Keratinocyte (primary cell): ENCODE results near the gene NPS. TPM values are rescaled to one million over a fixed set of nuclear protein-coding genes. Genes with fewer than 3 reads are reported as not detected.

ENCODE experiments used
- DNase-seq: peaks from one replicate; pipeline ENCODE4 v3.0.0-alpha.2; 2011; ENCODE audit warnings: low read depth, missing footprints, low spot score
- FAIRE-seq: peaks from 2 replicates; lab custom pipeline; 2011; peaks lifted over from hg19 to GRCh38; lab: Jason Lieb, UNC
- H2AFZ ChIP-seq: 2 replicates; pipeline ENCODE4 v1.6.0; 2012; ENCODE audit warnings: low read length, control low read depth, inconsistent platforms; ENCODE audit not compliant: control insufficient read depth
- H3K27ac ChIP-seq: 2 replicates; pipeline ENCODE4 v1.5.1; 2011; ENCODE audit warnings: low read length; ENCODE audit not compliant: control insufficient read depth, insufficient read depth
- H3K27me3 ChIP-seq: 3 replicates; pipeline ENCODE4 v1.6.0; 2011; ENCODE audit warnings: low read length; ENCODE audit not compliant: control insufficient read depth, insufficient read depth; ENCODE audit errors: extremely low read depth
- H3K36me3 ChIP-seq, 2 experiments: 2 replicates in 1 of 2; 3 replicates in 1 of 2; pipeline ENCODE4 v1.5.1; 2011; ENCODE audit warnings: low read length in 2 of 2, mild to moderate bottlenecking in 1 of 2; ENCODE audit not compliant: control insufficient read depth in 2 of 2, insufficient read depth in 2 of 2; ENCODE audit errors: extremely low read depth in 1 of 2
- H3K4me1 ChIP-seq: 3 replicates; pipeline ENCODE4 v1.5.1; 2011; ENCODE audit warnings: low read length; ENCODE audit not compliant: control insufficient read depth, insufficient read depth; ENCODE audit errors: extremely low read depth
- H3K4me2 ChIP-seq: 3 replicates; pipeline ENCODE4 v1.6.0; 2011; ENCODE audit warnings: low read depth, low read length; ENCODE audit not compliant: control insufficient read depth, insufficient read depth; ENCODE audit errors: extremely low read depth
- H3K4me3 ChIP-seq, 3 experiments: fragments of 200-600 bp in 1 of 3; sonication (generic) in 1 of 3; 2 replicates in 2 of 3; 3 replicates in 1 of 3; pipeline ENCODE4 v1.5.1; 2011 to 2016; ENCODE audit warnings: low read length in 3 of 3, mild to moderate bottlenecking in 3 of 3, control low read depth in 2 of 3, inconsistent platforms in 1 of 3, low read depth in 1 of 3, mixed read lengths in 1 of 3, mixed run types in 1 of 3, moderate library complexity in 1 of 3; ENCODE audit not compliant: control insufficient read depth in 2 of 3, insufficient read depth in 2 of 3; ENCODE audit errors: extremely low read depth in 1 of 3
- H3K79me2 ChIP-seq: 2 replicates; pipeline ENCODE4 v1.6.0; 2012; ENCODE audit warnings: low read length; ENCODE audit not compliant: control insufficient read depth, insufficient read depth
- H3K9ac ChIP-seq: 3 replicates; pipeline ENCODE4 v1.6.0; 2011; ENCODE audit warnings: low read length; ENCODE audit not compliant: control insufficient read depth, insufficient read depth; ENCODE audit errors: extremely low read depth
- H3K9me1 ChIP-seq: 3 replicates; pipeline ENCODE4 v1.6.0; 2011; ENCODE audit warnings: low read length; ENCODE audit not compliant: control insufficient read depth, insufficient read depth; ENCODE audit errors: extremely low read depth
- H3K9me3 ChIP-seq: 2 replicates; pipeline ENCODE4 v1.5.1; 2012; ENCODE audit warnings: low read depth, low read length; ENCODE audit not compliant: control insufficient read depth
- H4K20me1 ChIP-seq: 3 replicates; pipeline ENCODE4 v1.6.0; 2011; ENCODE audit warnings: low read length; ENCODE audit not compliant: control insufficient read depth, insufficient read depth; ENCODE audit errors: extremely low read depth
- CTCF ChIP-seq, 3 experiments: IDR thresholded peaks in 1 of 3; conservative IDR thresholded peaks in 1 of 3; optimal IDR thresholded peaks in 1 of 3; 2 replicates in 2 of 3; 3 replicates in 1 of 3; pipeline versions ENCODE3 to v1.5.1; 2011; ENCODE audit warnings: low read length in 3 of 3, mild to moderate bottlenecking in 3 of 3, moderate library complexity in 2 of 3, control low read depth in 1 of 3, inconsistent platforms in 1 of 3; ENCODE audit not compliant: insufficient read depth in 2 of 3; ENCODE audit errors: extremely low read depth in 1 of 3
- EZH2 ChIP-seq: IDR thresholded peaks from one replicate; pipeline ENCODE4 v1.6.1; 2012; ENCODE audit warnings: inconsistent platforms, mild to moderate bottlenecking, low read length, moderate library complexity
- dilution Hi-C: fragments of 300-500 bp; cut with MboI; formaldehyde crosslinking; loops from one replicate; pipeline ENCODE4 v1.7.0; 2020; ENCODE audit warnings: low sequenced_read_pairs; ENCODE audit not compliant: extremely low pct_ligation_motif_present
- polyA plus RNA-seq, 5 experiments: library from polyadenylated mRNA; depleted of rRNA in 3 of 5; stranded (reverse) in 3 of 5; stranded (forward) in 1 of 5; unstranded in 1 of 5; fragments of >200 nt; gene quantifications; 1 replicate in 1 of 5; 2 replicates in 3 of 5; 3 replicates in 1 of 5; pipeline versions ENCODE4 v1.2.1 to v1.2.3, GENCODE V29; 2011 to 2012; ENCODE audit warnings: missing spikeins in 2 of 5, low read depth in 1 of 5, low replicate concordance in 1 of 5

NPS gene
- polyA plus RNA-seq, 1 donor (not counting 4 experiments of a cell fraction or from before 2014, with no cell fraction given): not detected

DNA sequence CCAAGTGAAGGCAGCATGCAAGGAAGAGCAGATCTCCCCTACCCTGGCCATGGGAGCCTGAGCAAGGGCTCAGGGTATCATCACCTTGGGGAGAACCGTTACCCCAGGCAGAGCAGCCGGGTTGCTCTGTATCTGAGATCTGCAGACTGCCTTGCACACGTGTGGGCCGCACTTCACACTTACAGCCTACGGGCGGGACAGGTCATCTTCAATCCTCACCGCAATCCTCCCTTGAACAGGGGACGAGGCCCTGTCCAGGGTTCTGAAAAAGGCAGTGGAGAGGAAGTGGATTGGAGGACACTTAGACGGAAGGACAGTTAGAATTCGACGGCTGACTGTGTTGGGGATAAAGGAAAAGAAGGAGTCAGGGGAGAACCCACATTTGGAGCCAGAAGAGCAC lies 51.4 kb downstream of the NPS start:
- Histone ChIP-seq H3K9me3 (no peaks in the 10 kb centered on the region), H3K4me3 (no peak overlapping the region), H3K79me2 (no peaks in the 10 kb centered on the region), H3K27ac (no peak overlapping the region), H3K9ac (no peak overlapping the region), H3K36me3 (no peaks in the 10 kb centered on the region), H3K27me3 (no peaks in the 10 kb centered on the region), H3K9me1 (no peaks in the 10 kb centered on the region), H3K4me2 (no peak overlapping the region), H2AFZ (no peak overlapping the region), H4K20me1 (no peaks in the 10 kb centered on the region), H3K4me1 (no peaks in the 10 kb centered on the region)
- DNase-seq (no peak), FAIRE-seq (no peak)
- dilution Hi-C loops: no loop called here
- TF ChIP-seq CTCF (optimal IDR thresholded peaks at IDR 0.05 in 1 of 3, IDR thresholded peaks at IDR 0.05 in 1 of 3, conservative IDR thresholded peaks at IDR 0.05 in 1 of 3; ENCODE audit: extremely low read depth in 1 of 3, insufficient read depth in 2 of 3, low read length in 3 of 3): no peak
- TF ChIP-seq EZH2: no peak

Other genes with a start within 250 kb of the NPS start
- gene FOXI2, start 187.9 kb downstream of the NPS start, polyA plus RNA-seq: not detected in 3 replicates